ENCODE measurements around the gene CAMTA1. TPM values are rescaled to one million over a fixed set of nuclear protein-coding genes. Genes with fewer than 3 reads are reported as not detected.

The CAMTA1 gene
- polyA plus RNA-seq, 5 donors, result 41.0 to 56.5 (median 48.5) TPM

- no peak for DNase-seq
Observed at GRCh38 chr1:7489586-7489985, 704.3 kb downstream of the CAMTA1 start.

DNA sequence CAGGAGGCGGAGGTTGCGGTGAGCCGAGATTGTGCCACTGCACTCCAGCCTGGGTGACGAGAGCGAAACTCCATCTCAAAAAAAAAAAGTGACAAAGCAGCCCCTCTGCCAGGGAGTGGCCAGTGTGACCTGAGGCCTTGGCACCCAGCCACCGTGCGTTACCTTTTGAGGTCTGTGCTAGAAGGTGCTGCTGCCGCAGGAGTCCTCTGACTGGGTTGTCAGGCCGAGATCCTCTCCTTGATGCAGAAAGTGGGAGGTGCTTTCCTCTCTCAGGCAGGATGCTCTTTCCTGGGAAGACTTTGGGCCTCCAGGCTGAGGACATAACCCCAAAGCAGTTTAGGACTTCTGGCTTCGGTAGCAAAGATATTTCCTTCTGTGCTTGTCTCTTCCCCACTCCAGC lies 705.3 kb downstream of the CAMTA1 start:
- no peak for DNase-seq

- DNase-seq, result peak; percentile 88 to 92
Observed at GRCh38 chr1:7491109-7491817, 706.0 kb downstream of the CAMTA1 start.

DNA sequence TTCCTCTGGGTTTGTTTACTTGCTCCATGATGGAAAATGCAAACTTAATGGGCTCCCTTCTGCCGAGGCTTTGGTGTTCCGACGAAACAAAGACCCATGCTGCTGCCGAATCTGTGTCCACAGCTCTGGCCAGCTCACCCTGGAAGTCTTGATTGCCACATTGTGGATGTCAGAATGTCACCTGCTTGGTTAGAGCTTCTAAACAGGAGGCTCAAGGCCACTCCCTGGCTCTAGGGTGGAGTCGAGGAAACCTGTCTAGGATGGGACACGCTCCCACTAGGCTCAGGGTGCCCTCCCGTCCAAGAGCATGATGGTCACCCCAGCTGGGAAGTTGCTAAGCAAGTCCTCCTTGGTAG lies 706.5 kb downstream of the CAMTA1 start:
- no peak for DNase-seq

DNA sequence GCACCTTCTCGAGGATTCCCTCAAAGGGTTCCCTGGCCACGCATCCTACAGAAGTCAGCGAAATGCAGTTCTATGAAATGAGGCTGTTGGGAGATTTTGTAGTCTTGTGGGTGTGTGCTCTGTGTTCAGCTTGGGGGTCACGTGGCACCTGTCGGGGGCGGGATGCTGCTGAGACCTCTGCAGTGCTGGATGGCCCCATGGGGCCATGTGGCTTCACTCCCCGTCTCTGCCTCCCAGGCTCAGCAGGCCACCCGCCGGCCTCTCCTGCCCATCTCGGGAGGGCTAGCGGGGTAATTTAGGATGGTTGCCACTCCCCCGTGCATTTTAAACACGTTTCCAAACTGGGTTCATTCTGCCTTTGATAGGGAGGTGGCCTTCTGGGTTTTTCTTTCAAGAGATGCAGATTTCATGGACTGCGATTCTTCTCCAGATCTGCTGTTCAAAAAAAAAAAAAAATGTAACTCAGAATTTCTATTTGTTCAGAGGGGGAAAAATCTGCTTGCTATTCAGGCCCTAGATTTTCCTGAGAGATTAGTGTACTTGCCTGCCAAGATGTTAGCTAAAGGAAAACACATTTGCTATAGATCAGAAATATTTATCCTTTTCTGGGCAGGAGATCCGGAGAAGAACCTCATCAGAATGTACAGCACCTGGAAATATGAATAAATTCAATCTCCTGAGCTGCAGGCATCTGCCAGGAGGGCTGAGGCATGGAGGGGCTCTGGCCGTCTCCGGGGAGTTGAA lies 708.6 kb downstream of the CAMTA1 start:
- DNase-seq, result no peak

DNA sequence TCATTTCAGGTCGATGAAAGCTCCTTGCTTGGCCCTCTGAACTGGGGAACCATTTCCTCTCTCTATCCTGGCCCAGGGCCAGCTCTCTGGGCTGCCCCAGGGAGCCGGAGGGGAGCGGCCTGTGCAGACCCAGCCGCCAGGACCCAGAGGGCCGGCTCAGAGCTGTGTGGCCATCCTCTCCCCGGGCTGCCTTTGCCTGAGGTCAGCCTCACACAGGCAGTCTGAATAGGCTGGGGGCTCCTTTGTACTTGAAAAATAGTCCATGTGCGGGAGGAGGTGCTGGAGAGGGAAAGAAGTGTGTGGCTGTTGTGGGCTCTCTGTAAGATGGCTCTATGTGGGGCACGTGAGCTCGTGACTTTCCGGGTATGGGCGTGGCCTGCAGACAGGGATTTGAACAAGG lies 710.7 kb downstream of the CAMTA1 start:
- no peak for DNase-seq

DNA sequence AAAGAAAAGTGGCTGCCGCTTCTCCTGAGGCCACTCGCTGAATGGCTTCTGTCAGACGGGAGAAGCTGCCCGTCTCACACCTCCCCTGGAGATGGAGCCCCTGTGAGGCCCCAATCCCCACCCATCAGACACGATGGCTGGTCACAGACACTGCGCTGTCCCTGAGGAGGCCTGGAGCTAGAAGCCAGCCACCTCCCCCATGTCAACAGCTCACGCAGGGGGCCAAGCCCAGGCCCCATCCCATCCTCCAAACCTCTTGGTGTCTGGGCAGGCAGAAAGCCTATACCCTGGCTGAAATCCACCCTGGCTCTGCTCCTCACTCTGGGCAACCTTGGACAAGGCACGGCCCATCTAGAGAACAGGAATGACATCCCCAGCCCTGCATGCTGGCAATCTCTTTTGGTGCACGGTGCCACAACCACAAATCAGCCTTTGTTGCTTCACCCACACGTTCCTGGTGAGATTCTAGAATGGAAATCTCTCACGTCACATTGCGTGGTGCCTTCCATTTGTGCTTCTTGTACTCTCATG lies 711.9 kb downstream of the CAMTA1 start:
- DNase-seq, result no peak

DNA sequence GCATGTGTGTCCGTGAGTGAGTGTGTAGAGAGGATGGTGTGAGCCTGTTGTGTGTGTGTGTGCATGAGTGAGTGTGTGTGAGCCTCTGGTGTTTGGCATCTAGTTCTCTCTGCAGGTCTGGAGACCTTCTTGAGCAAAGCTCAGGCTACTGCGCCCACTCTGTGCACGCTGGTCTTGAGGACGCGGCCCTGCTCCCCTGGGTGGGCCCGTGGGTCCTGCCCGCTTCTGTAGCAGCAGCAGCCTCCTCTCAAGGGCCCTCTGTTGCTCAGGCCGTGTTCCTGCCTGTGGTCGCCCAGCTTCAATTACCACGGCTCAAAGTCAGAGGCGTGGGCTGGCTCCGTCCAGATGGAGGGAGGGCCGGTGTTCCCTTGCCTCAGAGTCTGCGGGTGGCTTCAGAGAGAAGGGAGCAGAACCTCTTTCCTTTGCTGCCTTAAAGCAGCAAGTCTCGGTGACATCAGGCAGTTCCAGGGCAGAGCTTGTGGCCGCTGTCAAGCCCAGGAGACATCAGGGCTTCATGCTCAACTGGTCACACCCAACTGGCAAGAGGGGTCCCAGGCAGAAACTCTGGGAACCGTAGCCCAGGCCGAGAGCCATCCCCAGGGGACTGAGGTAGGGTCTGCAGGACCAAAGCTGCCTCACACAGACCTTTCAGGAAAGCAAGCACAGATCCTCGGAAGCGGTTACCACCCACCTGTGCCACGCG lies 715.3 kb downstream of the CAMTA1 start:
- DNase-seq, result no peak

GRCh38 chr1:7501084-7501491 lies 715.8 kb downstream of the CAMTA1 start:
- DNase-seq, result no peak

DNA sequence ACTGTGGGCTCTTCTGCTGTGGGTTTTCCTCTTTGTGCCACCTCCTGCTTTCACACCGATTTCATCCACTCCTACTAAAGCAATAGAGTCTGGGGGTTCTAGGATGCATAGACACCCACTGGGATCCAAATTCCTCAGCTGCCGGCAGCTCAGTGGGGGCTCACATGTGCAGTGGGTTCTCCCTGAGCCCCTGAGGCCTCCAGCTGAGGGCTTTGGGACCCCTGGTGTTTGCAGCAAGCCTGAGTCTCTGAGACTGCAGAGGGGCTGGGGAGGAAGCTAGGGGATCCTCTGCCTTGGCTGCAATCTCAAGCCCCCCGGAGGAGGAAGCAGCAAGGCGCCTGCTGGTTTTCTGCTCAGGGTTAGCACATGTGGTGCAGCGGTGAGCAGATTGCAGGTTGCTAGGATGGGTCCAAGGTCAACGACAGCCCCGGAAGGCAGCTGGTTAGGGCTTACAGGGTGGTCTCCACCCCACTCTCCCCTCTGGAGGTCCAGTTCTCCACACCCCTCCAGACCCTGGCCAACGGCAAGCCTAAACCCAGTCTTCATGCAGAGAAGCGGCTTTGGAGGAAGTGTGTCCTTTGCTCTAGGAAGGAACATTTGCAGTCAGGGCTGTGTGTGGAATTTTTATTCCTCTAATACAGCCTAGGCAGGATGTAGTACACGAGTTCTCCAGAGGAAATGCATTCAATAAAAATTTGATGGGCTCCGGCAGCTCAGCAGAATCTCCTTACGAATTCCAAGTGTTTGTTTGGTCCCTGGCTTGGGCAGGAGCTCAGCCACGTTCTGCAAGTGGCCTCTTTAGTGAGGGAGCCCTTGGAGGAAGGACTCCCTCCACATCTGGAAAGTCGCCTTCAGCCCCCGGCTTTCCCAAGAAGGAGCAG lies 716.7 kb downstream of the CAMTA1 start:
- no peak for DNase-seq

DNA sequence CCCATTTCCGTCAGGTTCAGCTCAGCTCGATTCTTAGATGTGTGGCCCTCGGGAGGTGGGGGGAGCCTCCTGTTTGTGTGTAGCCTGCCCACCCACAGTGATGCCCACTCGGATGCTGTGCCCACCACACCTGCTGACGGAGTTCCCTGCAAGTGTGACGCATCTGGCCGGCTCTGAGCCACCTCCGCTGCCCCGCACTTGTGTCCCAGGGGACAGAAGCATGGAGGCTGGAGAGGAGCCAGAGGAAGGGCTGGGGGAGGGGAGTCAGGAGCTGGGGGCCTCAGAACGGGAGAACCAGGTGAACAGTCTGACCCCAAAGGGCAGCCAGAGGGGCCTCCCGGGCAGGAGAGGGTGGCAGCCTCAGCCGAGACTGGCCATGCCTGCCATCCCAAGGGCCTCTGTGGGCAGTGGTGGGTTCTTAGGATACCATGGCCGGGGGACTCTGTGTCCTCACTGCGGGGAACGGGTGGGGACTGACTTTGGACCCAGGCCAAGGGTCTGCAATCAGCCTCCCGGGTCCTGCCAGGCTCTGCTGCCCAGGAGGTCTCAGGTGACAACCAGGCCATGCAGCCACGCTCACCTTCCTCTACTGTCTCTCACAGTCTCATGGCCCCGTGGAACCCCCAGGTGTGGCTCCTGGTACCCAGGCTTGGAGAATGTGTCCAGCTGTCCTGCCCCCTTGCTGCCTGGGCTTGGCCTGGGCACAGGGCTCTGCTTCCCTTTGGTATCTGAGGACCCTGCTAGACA lies 718.6 kb downstream of the CAMTA1 start:
- no peak for DNase-seq

GRCh38 chr1:7504438-7504720 lies 719.1 kb downstream of the CAMTA1 start:
- no peak for DNase-seq

DNA sequence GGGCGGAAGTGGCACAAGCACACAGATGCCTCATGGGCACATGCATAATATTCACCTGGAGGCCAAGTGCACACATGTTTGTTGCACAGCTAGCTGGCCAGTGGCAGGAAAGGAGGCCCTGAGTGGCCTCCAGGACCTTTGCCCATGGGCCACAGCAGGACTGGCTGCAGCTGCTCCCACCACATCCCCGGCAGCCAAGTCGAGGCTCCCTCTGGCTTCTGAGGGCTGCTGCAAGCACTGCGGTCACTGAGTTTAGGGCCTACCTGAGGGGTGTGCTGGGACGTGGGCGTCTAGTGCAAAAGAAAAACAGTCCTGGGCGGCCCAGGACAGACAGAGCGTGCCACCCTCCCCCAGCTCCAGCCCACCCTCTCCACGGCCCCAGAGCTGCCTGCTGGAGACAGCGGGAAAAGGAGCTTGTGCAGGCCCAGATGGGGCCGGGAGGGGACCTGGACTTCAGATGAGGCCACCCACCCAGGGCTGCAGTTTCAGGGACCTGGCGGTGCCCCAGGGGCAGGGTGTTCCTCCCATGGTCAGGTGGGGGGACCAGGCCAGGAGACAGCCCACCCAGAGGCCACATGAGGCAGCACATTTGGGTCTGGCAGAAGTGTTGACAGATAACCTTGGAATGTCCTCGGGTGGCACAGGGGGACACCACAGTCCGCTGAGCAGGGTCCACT lies 720.0 kb downstream of the CAMTA1 start:
- DNase-seq, result no peak

DNA sequence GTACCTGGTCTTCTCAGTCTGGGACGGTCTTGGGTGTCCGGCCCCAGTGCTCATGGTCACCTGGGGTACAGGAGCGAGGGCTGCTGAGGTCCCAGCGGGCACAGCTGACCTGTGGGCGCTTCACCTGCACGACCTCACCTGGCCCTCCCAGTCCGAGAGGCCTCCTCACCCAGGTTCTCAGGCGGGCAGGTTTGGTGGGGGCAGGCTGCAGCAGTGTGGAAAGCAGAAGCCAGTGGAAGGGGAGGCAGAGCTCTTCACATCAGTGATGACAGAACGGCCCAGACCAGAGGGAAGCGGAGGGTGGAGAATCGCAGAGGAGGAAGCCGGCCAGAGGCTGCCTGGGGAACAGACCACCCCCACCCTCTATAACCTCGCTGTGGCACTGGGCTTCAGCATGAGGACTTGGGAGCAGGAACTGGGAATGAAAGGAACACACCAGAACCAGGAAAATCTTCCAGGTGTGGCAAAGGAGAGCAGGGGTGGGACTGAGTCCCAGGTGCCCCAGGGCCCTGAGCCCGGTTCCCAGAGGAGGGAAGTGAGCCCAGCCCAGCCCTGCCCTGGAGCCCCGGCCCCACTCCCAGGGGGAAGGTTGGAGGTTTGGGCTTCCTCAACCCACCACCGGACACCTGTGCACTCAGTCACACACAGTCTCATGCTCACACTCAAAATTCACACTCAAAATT lies 720.7 kb downstream of the CAMTA1 start:
- no peak for DNase-seq

DNA sequence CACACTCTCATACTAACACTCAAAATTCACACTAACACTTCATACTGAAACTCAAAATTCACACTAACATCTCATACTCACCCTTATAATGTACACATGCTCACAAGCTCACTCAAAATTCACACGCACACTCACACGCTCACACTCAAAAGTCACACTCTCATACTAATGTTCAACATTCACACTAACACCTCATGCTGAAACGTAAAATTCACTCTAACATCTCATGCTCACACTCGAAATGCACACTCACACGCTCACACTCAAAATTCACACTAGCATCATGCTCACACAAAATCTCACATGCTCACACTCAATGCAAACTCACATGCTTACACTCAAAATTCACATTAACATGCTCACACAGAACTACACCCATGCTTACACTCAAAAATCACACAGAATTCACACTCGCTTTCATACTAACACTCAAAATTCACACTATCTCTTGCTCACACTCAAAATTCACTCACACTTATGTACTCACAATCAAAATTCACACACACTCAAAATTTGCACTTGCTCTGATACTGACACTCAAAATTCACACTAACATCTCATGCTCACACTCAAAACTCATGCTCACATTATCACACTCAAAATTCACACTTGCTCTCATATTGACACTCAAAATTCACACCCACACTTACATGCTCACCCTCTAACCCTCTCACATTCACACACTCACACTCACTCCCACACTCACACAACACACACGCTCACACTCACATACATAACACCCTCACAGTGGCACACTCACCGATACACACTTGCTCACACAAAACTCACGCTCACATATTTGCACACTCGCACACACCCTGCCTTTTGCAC lies 721.4 kb downstream of the CAMTA1 start:
- no peak for DNase-seq

GRCh38 chr1:7507285-7508019 lies 722.2 kb downstream of the CAMTA1 start:
- no peak for DNase-seq

GRCh38 chr1:7508052-7508933 lies 723.0 kb downstream of the CAMTA1 start:
- DNase-seq, result no peak
